Measurements from ENCODE around the gene EDEM2.
"Not testable (repeated sequence)": the region's sequence is repeated elsewhere in the genome, so short reads cannot be mapped to it uniquely, and the experiment has no call there.

EDEM2 gene

DNA sequence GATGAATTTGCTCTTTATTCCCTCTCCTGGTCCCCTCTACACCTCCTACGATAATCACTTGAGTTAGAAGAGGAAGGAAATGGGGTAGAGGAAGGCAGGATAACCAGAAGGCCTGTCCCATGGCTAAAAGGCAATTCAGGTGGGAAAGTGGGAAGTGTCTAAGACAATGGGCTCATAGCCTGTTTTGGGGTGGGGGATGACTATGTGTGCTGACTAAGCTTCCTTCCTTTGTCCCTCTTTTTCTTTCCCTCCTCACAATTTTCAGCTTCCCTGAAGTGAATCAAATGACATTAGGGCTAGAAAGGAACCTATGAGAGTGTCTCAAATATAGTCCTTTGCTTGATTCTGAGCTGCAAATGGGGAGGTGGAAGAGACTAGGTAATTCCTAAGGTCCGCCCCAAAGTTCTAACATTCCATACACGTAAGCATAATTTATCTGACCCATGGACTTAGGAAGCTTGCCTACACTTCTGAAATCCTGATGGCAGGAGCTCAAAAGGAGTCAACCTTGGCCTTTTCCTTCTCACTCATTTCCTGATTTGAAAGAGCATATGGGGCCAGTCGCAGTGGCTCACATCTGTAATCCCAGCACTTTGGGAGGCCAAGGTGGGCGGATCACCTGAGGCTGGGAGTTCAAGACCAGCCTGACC is 24.3 kb downstream of the EDEM2 start:
- no peak for DNase-seq

DNA sequence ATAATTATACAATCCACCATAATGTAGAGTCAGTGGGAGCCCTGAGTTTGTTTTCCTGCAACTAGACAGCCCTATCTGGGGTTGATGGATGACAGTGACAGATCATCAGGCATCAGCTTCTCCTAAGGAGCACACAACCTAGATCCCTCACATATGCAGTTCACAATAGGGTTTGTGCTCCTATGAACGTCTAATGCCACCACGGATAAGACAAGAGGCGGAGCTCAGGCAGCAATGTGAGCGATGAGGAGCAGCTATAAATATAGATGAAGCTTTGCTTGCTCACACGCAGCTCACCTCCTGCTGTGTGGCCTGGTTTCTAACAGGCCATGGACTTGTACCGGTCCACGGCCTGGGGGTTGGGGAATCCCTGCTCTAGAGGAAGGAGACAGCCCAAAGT is 25.9 kb downstream of the EDEM2 start:
- DNase-seq = no peak

DNA sequence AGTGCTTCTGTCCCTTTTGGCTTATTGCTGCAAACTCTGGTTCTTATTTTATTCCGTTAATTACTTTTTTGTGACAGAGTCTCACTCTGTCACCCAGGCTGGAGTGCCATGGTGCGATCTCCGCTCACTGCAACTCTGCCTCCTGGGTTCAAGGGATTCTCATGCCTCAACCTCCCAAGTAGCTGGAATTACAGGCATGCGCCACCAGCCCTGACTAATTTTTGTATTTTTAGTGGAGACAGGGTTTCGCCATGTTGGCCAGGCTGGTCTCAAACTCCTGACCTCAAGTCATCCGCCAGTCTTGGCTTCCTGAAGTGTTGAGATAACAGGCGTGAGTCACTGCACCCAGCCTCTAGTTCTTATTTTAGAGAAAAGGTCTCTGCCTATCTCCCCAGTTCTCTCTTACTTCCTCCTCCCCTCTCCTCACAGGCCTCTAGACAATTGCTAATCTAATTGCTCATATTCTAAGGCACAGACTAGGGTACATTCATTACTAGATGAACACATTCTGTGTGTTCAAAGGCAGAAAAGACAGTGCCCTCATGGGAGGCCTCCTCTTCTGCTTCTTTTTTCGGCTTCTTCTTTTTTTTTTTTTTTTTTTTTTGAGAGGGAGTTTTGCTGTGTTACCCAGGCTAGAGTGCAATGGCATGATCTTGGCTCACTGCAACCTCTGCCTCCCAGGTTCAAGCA is 27.0 kb downstream of the EDEM2 start:
- no peak for DNase-seq

DNA sequence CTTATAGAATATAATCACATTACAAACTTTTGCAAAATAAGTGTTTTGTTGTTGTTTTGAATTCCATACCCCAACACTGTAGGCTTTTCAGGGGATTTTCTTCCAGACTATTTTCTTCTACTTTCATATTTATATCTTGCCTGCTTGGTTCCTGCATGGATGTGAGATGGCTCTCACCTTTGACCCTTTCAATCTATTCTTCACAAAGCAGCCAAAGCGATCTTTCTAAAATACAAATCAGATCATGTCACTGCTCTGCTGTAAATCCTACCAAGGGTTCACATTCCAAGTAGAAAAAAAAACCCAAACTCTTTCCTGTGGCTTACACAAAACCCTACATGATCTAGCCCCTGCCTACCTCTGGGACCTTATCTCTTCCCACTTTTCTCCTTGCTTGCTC is 29.5 kb downstream of the EDEM2 start:
- no peak for DNase-seq

DNA sequence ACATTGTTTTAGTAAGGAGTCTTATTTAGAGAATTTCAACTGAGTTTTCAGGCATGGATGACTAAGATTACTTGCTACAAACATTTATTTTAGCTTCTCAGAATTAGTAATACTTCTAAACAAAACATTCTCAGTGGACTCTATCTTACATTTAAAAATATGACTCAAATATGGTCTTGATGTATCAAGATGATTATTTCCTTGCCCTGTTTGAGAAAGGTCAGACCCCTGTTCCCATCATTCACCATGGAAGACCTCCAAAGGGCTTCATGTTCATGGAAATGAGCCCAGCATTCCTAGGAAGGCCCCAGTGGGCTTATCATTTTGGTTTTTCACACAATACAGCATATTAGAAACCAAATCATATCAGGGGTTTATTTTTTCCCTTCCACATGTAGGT is 29.9 kb downstream of the EDEM2 start:
- DNase-seq = no peak

DNA sequence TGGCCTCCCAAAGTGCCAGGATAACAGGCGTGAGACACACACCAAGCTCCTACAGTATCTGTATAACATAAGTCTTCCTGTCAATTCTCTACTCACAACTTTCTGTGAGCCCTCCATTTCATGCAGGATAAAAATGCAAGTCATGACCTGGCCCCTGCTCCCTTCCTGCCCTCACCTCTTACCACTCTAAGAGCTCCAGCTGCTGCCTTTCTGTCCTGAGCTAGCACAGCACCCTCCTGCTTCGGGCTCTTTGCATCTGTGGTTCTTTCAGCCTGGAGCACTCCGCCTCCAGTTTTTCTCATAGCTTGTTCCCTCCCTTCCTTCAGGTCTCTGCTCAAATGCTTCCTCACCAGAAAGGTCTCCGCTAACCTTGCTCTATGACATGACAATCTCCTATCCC is 30.9 kb downstream of the EDEM2 start:
- DNase-seq = no peak

DNA sequence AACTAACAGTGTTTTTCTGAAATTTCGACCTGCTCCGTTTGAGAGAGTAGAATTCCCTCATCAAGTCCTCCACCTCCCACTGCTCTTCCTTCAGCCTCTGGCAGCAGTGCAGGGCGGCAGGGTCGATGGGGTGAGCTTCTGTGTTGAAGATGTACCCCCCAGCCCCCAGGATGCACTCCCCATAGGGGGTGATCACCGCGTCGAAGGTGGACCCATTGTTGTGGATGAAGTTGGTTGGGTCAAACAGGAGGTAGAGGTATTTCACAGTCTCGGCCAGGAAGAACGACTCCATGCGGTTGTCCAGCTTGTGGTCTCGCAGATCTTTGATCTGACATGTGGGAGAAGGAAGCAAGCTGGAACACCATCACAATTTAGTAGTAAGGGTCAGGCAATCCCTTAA is 31.5 kb downstream of the EDEM2 start:
- DNase-seq = no peak

DNA sequence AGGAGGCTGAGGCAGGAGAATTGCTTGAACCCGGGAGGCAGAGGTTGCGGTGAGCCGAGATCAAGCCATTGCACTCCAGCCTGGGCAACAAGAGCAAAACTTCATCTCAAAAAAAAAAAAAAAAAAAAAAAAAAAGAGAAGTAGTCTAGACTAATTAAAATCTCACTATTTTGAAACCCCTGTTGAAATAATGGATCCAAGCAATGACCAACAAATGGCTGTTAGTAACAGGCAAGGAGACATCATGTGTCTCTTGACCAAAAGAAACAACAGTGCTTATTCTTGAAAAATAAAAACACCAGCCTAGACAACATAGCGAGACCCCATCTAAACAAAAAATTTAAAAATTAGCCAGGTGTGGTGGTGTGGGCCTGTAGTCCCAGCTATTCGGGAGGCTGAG is 34.9 kb downstream of the EDEM2 start:
- DNase-seq = not testable (repeated sequence)

DNA sequence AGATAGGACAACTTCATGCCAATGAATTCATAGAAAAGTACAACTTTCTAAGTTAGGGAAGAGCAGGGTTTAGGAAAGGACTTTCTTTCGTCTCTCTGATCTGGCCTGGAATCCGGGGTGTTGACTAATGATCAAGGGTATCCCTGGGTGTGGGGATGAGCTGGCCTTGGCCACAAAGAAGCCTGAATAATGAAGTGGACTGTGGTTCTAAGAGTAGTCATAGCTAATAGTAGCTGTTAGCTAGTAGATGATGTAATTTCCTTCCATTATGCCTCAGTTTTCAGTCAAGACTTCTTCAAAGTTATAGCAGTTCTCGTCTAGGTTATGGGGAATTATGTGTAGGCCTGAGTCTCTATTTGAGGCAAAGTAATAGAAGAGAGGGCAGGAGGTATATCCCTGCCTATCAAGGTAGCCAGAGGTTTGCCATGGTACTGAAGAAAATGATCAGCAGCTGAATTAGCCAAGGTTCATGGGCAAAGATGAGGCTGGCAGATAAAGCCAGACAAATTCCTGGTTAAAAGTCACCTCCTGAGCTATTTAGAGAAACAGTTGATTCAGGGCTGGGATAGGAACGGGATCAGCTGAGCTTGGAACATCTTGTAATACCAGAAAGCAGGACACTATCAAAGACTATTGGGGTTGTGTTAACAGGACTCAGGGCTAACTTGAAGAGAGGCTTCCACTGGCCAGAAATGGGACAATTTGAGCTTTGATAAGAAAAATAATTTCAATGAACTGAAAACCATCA is 35.8 kb downstream of the EDEM2 start:
- DNase-seq = no peak

DNA sequence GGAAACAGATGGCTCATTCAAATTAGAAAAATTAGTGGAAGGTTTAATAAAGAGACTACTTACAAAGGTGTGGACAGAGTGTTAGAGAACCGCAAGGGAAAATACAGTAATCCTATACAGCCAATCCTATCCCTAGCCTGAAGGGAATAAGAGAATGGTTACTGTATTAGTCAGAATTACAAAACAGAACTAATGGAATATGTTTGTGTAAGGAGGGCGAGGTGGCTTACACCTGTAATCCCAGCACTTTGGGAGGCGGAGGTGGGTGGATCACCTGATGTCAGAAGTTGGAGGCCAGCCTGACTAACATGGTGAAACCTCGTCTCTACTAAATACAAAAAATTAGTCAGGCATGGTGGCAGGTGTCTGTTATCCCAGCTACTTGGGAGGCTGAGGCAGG is 38.2 kb downstream of the EDEM2 start:
- DNase-seq = no peak

DNA sequence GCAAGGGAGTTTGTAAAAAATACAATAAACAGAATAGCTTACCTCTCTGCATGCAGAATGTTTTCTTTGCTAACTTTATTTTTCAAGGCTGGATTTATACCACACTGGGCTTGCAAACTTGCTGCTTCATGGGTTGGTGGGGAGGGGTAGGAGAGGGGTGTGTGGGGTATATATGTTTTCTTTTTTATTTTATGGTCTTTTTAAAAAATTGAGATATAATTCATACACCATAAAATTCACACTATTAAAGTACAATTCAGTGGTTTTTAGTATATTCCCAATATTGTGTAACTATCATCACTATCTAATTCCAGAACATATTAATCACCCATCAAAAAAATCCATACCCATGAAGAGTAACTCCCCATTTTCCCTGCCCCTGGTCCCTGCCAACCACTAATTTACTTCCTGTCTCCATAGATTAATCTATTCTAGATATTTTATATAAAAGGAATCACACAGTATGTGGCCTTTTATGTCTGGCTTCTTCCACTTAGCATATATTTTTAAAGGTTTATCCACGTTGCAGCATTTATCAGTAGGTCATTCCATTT is 40.2 kb downstream of the EDEM2 start:
- no peak for DNase-seq

DNA sequence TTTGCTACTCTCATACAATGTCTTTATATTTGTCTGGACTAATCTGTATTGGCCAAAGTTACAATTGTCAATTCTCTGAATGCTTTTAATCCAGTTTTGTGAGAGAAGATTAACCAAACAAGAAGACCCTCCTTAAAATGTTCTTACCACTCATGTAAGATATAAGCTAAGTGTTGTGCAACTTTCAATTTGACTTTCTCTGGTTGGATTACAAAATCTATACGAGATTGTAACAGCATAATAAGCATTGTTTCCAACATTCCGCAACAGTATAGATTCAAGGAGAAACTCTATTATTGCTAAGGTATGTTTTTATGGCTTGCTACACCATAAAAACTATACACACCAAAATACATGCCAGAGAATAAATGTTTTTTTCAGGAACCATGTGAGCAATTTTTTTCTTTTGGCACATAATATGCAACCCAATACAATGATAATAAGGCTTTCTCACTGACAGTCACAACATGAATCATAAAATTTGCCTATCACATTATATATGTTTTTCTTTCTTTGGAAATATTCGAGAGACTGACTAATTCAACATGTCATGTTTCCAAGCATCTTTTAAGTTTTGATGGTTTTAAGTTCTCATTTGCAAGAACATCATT is 42.3 kb downstream of the EDEM2 start:
- DNase-seq = no peak

DNA sequence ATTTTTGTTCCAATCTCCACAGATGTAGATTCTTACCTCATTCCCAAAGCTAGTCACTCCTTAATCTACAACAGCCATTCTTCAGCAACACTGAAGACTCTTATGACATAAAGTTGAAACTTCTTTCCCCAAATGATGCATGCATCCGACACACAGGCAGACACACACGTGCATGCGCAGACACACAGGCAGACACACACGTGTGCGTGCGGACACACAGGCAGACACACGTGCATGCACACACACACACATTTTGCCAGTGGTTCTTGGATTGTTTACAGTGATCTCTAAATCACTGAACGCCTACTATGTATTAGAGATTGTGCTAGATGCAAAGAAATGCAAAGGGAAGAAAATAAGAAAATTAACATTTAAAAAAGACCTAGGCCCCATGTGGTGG is 45.5 kb downstream of the EDEM2 start:
- DNase-seq = no peak

DNA sequence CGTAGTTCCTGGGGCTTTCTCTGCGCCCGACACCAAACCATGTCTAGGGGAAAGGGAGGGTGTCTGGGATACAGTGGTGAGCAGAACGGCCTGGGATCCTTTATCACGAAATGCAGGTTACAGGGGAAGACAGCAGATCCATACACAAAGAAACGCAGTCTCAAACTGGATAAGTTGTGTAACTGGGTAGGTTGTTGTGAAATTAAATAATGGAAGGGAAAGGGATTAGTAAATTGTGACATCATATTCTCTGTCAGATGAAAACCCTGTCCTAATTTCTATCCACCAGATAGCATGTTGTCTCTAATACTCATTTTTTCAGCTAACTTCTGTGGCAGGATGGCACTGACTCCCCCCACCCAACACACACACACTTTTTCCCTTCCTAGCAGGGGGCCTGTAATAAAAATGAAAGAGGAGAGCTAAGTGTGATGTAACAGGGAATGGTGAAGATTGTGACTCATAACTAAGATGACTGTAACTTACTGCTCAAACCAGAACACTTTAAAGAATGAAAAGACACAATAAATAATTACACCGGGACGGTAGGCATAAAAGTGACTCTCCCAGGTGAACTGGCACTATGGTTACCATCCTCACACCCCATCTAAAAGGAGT is 53.8 kb downstream of the EDEM2 start:
- no peak for DNase-seq

DNA sequence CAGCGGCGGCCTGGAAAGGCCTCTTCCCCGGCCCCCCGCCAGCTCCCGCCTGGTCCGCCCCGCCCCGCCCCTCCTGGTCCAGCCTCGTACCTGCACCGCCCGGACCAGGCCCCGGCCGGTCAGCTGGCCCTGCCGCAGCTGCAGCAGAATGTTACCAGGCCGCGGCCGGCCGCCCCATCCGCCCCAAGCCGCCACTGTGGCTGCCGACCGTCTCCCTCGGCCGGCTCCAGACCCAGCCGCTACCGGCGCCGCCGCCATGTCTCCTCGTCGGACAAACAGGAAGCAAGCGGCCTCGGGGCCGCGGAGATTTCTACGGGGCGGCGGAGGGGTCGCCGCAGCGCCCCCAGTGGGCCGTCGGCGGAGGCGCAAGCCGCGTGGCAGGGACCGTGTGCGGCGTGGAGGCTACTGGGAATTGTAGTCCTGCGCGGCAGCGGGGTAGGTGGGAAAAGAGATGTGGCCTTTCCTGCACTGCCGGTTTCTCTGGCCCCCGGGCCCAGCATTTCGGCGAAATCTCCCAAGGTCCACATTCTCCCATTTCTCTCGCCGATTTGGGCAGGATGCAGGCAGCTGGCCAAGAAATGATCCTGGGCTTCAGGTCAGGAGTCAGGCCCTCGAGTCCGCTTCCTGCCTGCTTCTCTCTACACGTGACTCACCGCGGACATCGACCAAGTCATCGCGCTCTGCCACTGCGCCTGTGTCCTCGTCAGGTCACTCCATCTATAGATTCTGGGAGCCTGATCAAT is 54.4 kb downstream of the EDEM2 start, which contains the start of gene TRPC4AP:
Gene TRPC4AP (minus strand): TSS at position 284 of the 743 bp plus-strand sequence. CDS start 26 bp downstream, at position 258.
- DNase-seq = peak; percentile 89

DNA sequence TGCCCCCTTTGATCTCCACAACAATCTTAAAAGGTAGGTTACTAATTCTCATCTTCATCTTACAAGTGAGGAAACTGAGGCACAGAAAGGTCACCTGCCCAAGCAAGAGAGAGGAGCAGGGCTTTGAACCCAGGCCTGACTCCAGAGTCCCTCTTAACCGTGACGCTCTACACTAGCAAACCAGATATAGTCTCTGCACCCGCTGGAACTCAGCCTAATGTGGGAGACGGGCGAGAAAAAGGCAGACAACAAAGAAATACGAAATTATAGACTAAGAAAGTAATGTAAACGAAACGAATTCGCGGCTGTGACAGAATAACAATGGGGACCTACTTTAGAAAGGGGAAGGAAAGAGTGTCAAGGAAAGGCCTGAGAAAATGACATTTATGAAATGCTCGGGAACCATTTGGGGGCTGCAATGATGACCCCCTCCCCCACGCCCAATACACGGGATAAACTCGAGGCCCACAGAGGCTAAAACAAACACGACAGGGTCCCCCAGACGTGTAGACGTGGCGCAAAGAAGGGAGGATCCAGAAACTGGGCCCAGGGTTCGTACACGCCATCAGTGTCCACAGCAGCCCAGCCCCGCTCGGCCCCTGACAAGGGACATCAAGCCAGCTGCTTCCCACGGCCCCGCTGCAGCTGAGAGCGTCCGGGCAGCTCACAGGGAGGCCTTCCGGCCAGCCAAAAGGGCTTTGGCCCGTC is 55.2 kb downstream of the EDEM2 start:
- DNase-seq = no peak

DNA sequence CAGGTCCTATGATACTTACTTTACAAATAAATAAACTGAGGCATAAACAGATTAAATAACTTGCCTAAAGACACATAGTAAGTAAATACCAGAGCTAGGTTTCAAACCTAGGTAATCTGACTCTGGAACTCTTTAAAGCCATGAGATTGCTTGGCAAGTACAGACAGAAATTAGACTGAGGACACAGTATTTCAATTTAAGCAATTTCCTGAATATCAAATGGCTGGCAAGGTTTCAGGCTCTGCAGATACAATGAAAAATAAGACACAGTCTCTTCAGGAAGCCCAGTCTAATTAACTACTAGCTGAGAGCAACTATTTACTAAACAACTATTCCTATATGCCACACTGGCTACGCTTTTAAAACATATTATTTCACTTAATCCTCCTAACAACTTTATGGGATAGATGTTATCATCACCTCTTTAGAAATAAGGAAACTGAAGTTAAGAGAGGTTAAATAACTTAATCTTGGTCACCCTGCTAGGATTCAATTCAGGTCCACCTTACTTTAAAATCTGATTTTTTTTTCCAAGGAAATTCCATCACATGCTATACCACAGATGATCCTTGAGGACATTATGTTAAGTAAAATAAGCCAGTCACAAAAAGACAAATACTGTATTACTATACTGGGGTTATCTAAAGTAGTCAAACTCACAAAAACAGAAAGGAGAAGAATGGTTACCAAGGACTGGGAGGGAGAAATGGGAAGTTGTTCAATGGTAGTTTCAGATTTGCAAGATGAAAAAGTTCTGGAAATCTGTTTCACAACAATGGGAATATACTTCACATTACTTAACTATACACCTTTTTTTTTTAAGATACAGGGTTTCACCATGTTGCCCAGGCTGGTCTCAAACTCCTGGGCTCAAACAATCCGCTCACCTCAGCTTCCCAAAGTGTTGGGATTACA is 58.6 kb downstream of the EDEM2 start:
- no peak for DNase-seq

DNA sequence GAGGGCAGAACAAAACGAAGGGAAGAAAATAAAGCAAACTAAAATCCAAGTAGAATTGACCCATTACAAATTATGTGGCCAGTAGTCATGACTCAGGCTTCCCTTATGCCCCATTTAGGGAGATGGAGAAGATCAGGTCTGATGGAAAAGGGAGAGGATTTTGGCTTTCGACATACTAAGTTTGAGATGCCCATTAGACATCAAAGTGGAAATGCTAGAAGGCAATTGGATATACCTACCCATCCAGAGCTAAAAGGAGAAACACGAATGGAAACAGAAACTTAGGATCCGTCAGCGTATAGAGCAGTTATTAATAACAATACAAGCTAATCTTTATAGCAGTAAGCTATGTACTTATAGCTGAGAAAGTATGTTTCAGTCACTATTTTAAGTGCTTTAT is 59.3 kb downstream of the EDEM2 start:
- DNase-seq = no peak

DNA sequence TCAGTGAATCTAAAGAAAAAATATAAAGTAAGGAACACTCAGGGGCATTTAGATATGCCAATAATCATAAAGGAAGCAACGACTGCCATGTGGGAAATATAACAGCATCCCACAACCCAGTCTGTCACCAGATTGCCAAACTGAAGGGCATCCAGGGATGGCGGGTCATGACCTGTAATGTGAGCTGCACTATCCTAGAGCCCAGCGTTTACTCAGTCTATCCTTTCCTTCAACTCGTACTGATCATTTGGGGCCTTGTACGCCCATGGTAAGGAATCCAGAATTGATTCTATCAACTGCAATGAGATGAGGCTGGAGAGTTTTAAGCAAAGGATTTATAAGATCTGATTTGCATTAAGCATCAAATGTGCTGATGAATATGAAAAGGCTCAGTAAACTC is 59.8 kb downstream of the EDEM2 start:
- no peak for DNase-seq

DNA sequence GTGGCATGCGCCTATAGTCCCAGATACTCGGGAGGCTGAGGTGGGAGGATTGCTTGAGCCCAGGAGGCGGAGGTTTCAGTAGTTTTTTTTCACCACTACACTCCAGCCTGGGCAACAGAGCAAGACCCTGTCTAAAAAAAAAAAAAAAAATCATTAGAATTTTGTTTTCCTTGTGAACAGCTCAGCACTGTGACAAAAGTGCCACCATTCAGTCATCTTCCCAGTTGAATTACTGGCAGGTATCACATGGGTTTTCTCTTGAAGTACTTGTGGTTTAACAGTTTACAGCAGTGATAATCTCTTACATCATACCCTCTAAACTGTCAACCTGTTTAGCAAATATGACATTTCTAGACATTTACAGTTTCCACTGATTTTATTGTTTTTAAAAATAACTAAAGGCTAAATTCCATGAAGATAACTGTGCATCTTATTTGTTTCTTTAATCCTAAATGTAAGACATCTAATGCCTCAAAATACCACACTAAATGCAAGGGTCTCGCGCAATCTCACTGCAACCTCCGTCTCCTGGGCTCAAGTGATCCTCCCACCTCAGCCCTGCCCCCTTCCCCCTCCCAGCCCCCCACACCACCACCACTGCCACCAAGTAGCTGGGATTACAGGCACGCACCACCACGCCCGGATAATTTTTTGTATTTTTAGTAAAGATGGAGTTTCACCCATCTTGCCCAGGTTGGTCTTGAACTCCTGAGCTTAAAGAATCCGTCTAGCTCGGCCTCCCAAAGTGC is 61.5 kb downstream of the EDEM2 start:
- no peak for DNase-seq

Data from NCI-H1105 (cell line).